BJ (cell line): ENCODE measurements around the gene CHST5. TPM values are rescaled to one million over a fixed set of nuclear protein-coding genes. Genes with fewer than 3 reads are reported as not detected.

Source experiments
- CTCF ChIA-PET: fragments of 350-600 bp; formaldehyde crosslinking; extraction: SDS; loops from one replicate; lab custom pipeline; 2021; ENCODE audit warnings: antibody characterized with exemption, inconsistent platforms; lab: Yijun Ruan, JAX
- POLR2A ChIA-PET: fragments of 300-600 bp; sonication (Branson Sonifier 250); formaldehyde crosslinking; extraction: SDS; loops from one replicate; lab custom pipeline; 2021; ENCODE audit warnings: antibody characterized with exemption; lab: Charles Lee
- DNase-seq: peaks from one replicate; pipeline ENCODE4 v3.0.0-alpha.2; 2011; ENCODE audit warnings: low read depth
- H3K27me3 ChIP-seq: 2 replicates; pipeline ENCODE4 v1.6.0; 2011; ENCODE audit warnings: low read length; ENCODE audit not compliant: control insufficient read depth, insufficient read depth
- H3K36me3 ChIP-seq: 2 replicates; pipeline ENCODE4 v1.5.1; 2011; ENCODE audit warnings: low read length; ENCODE audit not compliant: control insufficient read depth, insufficient read depth
- H3K4me3 ChIP-seq: 2 replicates; pipeline ENCODE4 v1.5.1; 2011; ENCODE audit warnings: low read depth, mild to moderate bottlenecking, control low read depth, low read length
- CTCF ChIP-seq: IDR thresholded peaks from 2 replicates; pipeline ENCODE4 v1.5.1; 2011; ENCODE audit warnings: low read depth, mild to moderate bottlenecking, control low read depth, inconsistent platforms, low read length, moderate library complexity; ENCODE audit not compliant: insufficient read depth
- polyA plus RNA-seq: library from polyadenylated mRNA; depleted of rRNA; stranded (reverse); fragments of >200 nt; gene quantifications from 2 replicates; pipeline ENCODE4 v1.2.3, GENCODE V29; 2011

Gene CHST5
- polyA plus RNA-seq, 1 experiment: not detected

- CTCF ChIA-PET: no interaction called here
- no peak for DNase-seq
- peaks cover 3% of the 10 kb centered on the region for H3K27me3 ChIP-seq
- H3K36me3 ChIP-seq: no peaks in the 10 kb centered on the region
- no peak for TF ChIP-seq CTCF
- POLR2A ChIA-PET: interaction anchor here (0.6 kb wide), 1 partner anchor 44 kb away, joined by 3 read pairs; no protein-coding TSS in a partner anchor
- no peak overlapping the region for H3K4me3 ChIP-seq
Observed at GRCh38 chr16:75559564-75560372, 23.9 kb upstream of the CHST5 start.

- H3K36me3 ChIP-seq: no peaks in the 10 kb centered on the region
- no peak for DNase-seq
- POLR2A ChIA-PET: no interaction called here
- CTCF ChIA-PET: no interaction called here
- H3K27me3 ChIP-seq: peaks cover 3% of the 10 kb centered on the region
- no peak overlapping the region for H3K4me3 ChIP-seq
- no peak for TF ChIP-seq CTCF
Observed at GRCh38 chr16:75558846-75559401, 23.0 kb upstream of the CHST5 start.

GRCh38 chr16:75556431-75556950 is 20.6 kb upstream of the CHST5 start:
- DNase-seq: no peak
- Histone ChIP-seq H3K4me3 (peak overlapping the region; percentile 81), H3K27me3 (peaks cover 1% of the 10 kb centered on the region), H3K36me3 (no peaks in the 10 kb centered on the region)
- POLR2A ChIA-PET: interaction anchor here (0.6 kb wide), 1 partner anchor 10 kb away, joined by 6 read pairs; no protein-coding TSS in a partner anchor
- CTCF ChIA-PET: interaction anchor here (0.8 to 2.2 kb wide), 3 partner anchors 8 to 92 kb away, joined by 4 to 9 read pairs (median 5); partner anchors contain the start of gene TMEM170A
- no peak for TF ChIP-seq CTCF

- TF ChIP-seq CTCF: no peak
- CTCF ChIA-PET: interaction anchor here (0.8 to 2.2 kb wide), 3 partner anchors 9 to 91 kb away, joined by 4 to 9 read pairs (median 5); partner anchors contain the start of gene TMEM170A
- DNase-seq: peak; percentile 69
Observed at GRCh38 chr16:75555707-75556430, 20.0 kb upstream of the CHST5 start, which contains the start of gene TMEM231. Gene TMEM231 (minus strand): TSS chr16:75556252. CDS start chr16:75556209, 43 bp downstream.

More at GRCh38 chr16:75555707-75556430, 20.0 kb upstream of the CHST5 start, which contains the start of gene TMEM231:
- Histone ChIP-seq H3K27me3 (peaks cover 1% of the 10 kb centered on the region; the same call in 1 of the 2 replicates), H3K4me3 (peak within 1 kb of the TSS; percentile 81), H3K36me3 (no peaks in the 10 kb centered on the region)
- POLR2A ChIA-PET: interaction anchor here (0.6 kb wide), 2 partner anchors 9 to 115 kb away, joined by 3 to 6 read pairs; no protein-coding TSS in a partner anchor
